ENCODE data around the gene KRT80.

The KRT80 gene

GRCh38 chr12:52210186-52210924 is 18.5 kb upstream of the KRT80 start:
- DNase-seq, result no peak

- no peak for DNase-seq
Measured at GRCh38 chr12:52209321-52209720, 17.5 kb upstream of the KRT80 start.

GRCh38 chr12:52208424-52209165 is 16.8 kb upstream of the KRT80 start:
- no peak for DNase-seq

- no peak for DNase-seq
Measured at GRCh38 chr12:52207895-52208294, 16.1 kb upstream of the KRT80 start.

- no peak for DNase-seq
Measured at GRCh38 chr12:52207106-52207505, 15.3 kb upstream of the KRT80 start.

GRCh38 chr12:52206304-52207040 is 14.7 kb upstream of the KRT80 start:
- DNase-seq, result no peak

- DNase-seq, result no peak
Measured at GRCh38 chr12:52205612-52206303, 13.9 kb upstream of the KRT80 start.

GRCh38 chr12:52204931-52205505 is 13.2 kb upstream of the KRT80 start:
- no peak for DNase-seq

- no peak for DNase-seq
Measured at GRCh38 chr12:52204095-52204930, 12.5 kb upstream of the KRT80 start.

- no peak for DNase-seq
Measured at GRCh38 chr12:52203079-52203921, 11.5 kb upstream of the KRT80 start.

- DNase-seq, result no peak
Measured at GRCh38 chr12:52202361-52203078, 10.7 kb upstream of the KRT80 start.

- DNase-seq, result no peak
Measured at GRCh38 chr12:52201451-52201839, 9.6 kb upstream of the KRT80 start.

GRCh38 chr12:52200781-52201450 is 9.1 kb upstream of the KRT80 start:
- no peak for DNase-seq

- no peak for DNase-seq
Measured at GRCh38 chr12:52200086-52200780, 8.4 kb upstream of the KRT80 start.

GRCh38 chr12:52199294-52199919 is 7.6 kb upstream of the KRT80 start:
- DNase-seq, result no peak

GRCh38 chr12:52198454-52199215 is 6.8 kb upstream of the KRT80 start:
- DNase-seq, result no peak

GRCh38 chr12:52197371-52198231 is 5.8 kb upstream of the KRT80 start:
- DNase-seq, result no peak

All from activated CD4-positive, alpha-beta T cell treated with anti-CD3 and anti-CD28 coated beads, Interleukin-10, Interleukin-2, amounts not matched to agents 100 ng/mL and 50 ng/mL, durations not matched to agents 16 hours and 8 hours (primary cell).